GM21515 (cell line): Measurements from ENCODE around the gene LIPE.
"Not testable (repeated sequence)": the region's sequence is repeated elsewhere in the genome, so short reads cannot be mapped to it uniquely, and the experiment has no call there.

Source experiments
- ATAC-seq: cut with Tn5 transposase; IDR thresholded peaks from one replicate; pipeline ENCODE4 v1.9.1; 2021; ENCODE audit not compliant: unreplicated experiment

The LIPE gene

GRCh38 chr19:42450314-42450934, 23.2 kb upstream of the LIPE start:
- ATAC-seq, result peak; percentile 74

- not testable (repeated sequence) for ATAC-seq
These were observed 21.1 kb upstream of the LIPE start for GRCh38 chr19:42448306-42448705.

- ATAC-seq, result no peak
These were observed 18.8 kb upstream of the LIPE start for GRCh38 chr19:42445948-42446347.

- ATAC-seq, result no peak
These were observed 16.8 kb upstream of the LIPE start for GRCh38 chr19:42443944-42444398.

- no peak for ATAC-seq
These were observed 15.6 kb upstream of the LIPE start, which contains the start of gene CXCL17 for GRCh38 chr19:42442833-42443232. Gene CXCL17, minus strand, starts transcription at chr19:42442946. Its CDS starts 114 bp downstream, at chr19:42442832.

GRCh38 chr19:42441049-42441445, 13.9 kb upstream of the LIPE start:
- ATAC-seq, result no peak

- no peak for ATAC-seq
These were observed 13.3 kb upstream of the LIPE start for GRCh38 chr19:42440357-42441048.

- no peak for ATAC-seq
These were observed 8.8 kb upstream of the LIPE start for GRCh38 chr19:42436006-42436405.

- no peak for ATAC-seq
These were observed 8.1 kb upstream of the LIPE start for GRCh38 chr19:42435316-42435715.

- ATAC-seq, result no peak
These were observed 6.5 kb upstream of the LIPE start for GRCh38 chr19:42433503-42434260.

GRCh38 chr19:42431486-42431885, 4.3 kb upstream of the LIPE start:
- ATAC-seq, result no peak

- no peak for ATAC-seq
These were observed 1.5 kb upstream of the LIPE start for GRCh38 chr19:42428676-42429075.

GRCh38 chr19:42426643-42427042, 545 bp downstream of the LIPE start:
- ATAC-seq, result no peak

GRCh38 chr19:42424712-42425131, 2.5 kb downstream of the LIPE start:
- ATAC-seq, result no peak

- no peak for ATAC-seq
These were observed 2.9 kb downstream of the LIPE start for GRCh38 chr19:42424345-42424707.

- peak; percentile 84 for ATAC-seq
These were observed 3.5 kb downstream of the LIPE start for GRCh38 chr19:42423462-42424344.

GRCh38 chr19:42422901-42423461, 4.2 kb downstream of the LIPE start:
- peak; percentile 30 for ATAC-seq

- no peak for ATAC-seq
These were observed 4.9 kb downstream of the LIPE start for GRCh38 chr19:42422092-42422900.

GRCh38 chr19:42421591-42422031, 5.6 kb downstream of the LIPE start:
- ATAC-seq, result no peak

- ATAC-seq, result no peak
These were observed 6.1 kb downstream of the LIPE start for GRCh38 chr19:42421101-42421500.
